ENCODE data around the gene LY6G6C. TPM values are rescaled to one million over a fixed set of nuclear protein-coding genes. Genes with fewer than 3 reads are reported as not detected.

The LY6G6C gene
- total RNA-seq, 2 experiments from 2014 or later: not detected

DNA sequence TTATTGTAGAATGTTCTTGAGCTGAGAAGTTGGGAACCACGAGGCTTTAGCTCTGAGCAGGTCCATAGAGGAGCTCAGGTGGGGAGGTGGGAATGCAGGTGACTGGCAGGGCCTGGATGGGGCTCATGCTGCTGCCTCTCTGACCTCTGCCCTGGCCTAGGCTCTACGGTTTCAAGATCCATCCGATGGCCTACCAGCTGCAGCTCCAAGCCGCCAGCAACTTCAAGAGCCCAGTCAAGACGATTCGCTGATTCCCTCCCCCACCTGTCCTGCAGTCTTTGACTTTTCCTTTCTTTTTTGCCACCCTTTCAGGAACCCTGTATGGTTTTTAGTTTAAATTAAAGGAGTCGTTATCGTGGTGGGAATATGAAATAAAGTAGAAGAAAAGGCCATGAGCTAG is 51.9 kb downstream of the LY6G6C start, which contains the start of gene LY6G5B:
TSS of gene LY6G5B (plus strand) at position 301 of the 400 bp plus-strand sequence. CDS start 975 bp downstream, outside the sequence.
- ChIA-PET CTCF (interaction anchor here (1.0 to 1.4 kb wide), 2 partner anchors 18 to 21 kb away, joined by 3 to 4 read pairs; partner anchors contain the start of gene BAG6), POLR2A (interaction anchor here (0.6 to 0.9 kb wide), 2 partner anchors 26 to 117 kb away, joined by 3 to 7 read pairs; no protein-coding TSS in a partner anchor)

Other genes with a start within 250 kb of the LY6G6C start
- gene MICB, start 223.6 kb downstream of the LY6G6C start, total RNA-seq: 10 to 100 TPM; 22.1 to 22.5 TPM
- gene MCCD1, start 192.8 kb downstream of the LY6G6C start, total RNA-seq: not detected
- 100 to 1,000 TPM; 611 to 614 TPM for gene DDX39B, start 179.7 kb downstream of the LY6G6C start, total RNA-seq
- 1 to 10 TPM; 1.2 to 1.4 TPM for gene ATP6V1G2, start 175.1 kb downstream of the LY6G6C start, total RNA-seq
- gene NFKBIL1, start 174.1 kb downstream of the LY6G6C start, total RNA-seq: 10 to 100 TPM; 11.4 to 12.3 TPM
- gene LTA, start 149.5 kb downstream of the LY6G6C start, total RNA-seq: 100 to 1,000 TPM; 702 to 706 TPM
- gene TNF, start 146.2 kb downstream of the LY6G6C start, total RNA-seq: 100 to 1,000 TPM; 161 to 162 TPM
- 100 to 1,000 TPM; 178 to 181 TPM for gene LTB, start 139.3 kb downstream of the LY6G6C start, total RNA-seq
- gene LST1, start 135.5 kb downstream of the LY6G6C start, total RNA-seq: 10 to 100 TPM; 16.3 to 19.2 TPM
- gene NCR3, start 128.7 kb downstream of the LY6G6C start, total RNA-seq: 10 to 100 TPM; 25.2 to 29.7 TPM
- gene AIF1, start 106.5 kb downstream of the LY6G6C start, total RNA-seq: 10 to 100 TPM; 53.8 to 62.0 TPM
- 100 to 1,000 TPM; 255 to 257 TPM for gene PRRC2A, start 101.0 kb downstream of the LY6G6C start, total RNA-seq
- gene BAG6, start 69.1 kb downstream of the LY6G6C start, total RNA-seq: 100 to 1,000 TPM; 254 to 267 TPM
- 1 to 10 TPM; 1.9 to 2.2 TPM for gene APOM, start 65.9 kb downstream of the LY6G6C start, total RNA-seq
- gene C6orf47, start 61.0 kb downstream of the LY6G6C start, total RNA-seq: 10 to 100 TPM; 16.7 to 17.6 TPM
- 10 to 100 TPM; 44.6 to 45.1 TPM for gene GPANK1, start 56.7 kb downstream of the LY6G6C start, total RNA-seq
- gene CSNK2B, start 55.7 kb downstream of the LY6G6C start, total RNA-seq: 100 to 1,000 TPM; 329 TPM
- gene LY6G5B, start 51.8 kb downstream of the LY6G6C start, total RNA-seq: 10 to 100 TPM; 18.1 to 20.1 TPM
- 1 to 10 TPM; 3.1 to 3.5 TPM for gene LY6G5C, start 40.7 kb downstream of the LY6G6C start, total RNA-seq
- gene ABHD16A, start 18.4 kb downstream of the LY6G6C start, total RNA-seq: 10 to 100 TPM; 30.1 to 32.0 TPM
- gene LY6G6F, start 14.9 kb downstream of the LY6G6C start, total RNA-seq: not detected
- not detected for gene LY6G6D, start 6.4 kb downstream of the LY6G6C start, total RNA-seq
- under 1 TPM in 1 of 2 experiments, not detected in 1; 0.06 TPM for gene MPIG6B, start 1.6 kb upstream of the LY6G6C start, total RNA-seq
- 1 to 10 TPM; 4.6 to 4.9 TPM for gene DDAH2, start 7.6 kb upstream of the LY6G6C start, total RNA-seq
- 100 to 1,000 TPM; 383 to 395 TPM for gene CLIC1, start 14.8 kb upstream of the LY6G6C start, total RNA-seq
- gene MSH5, start 18.3 kb upstream of the LY6G6C start, total RNA-seq: 10 to 100 TPM; 60.3 to 61.5 TPM
- gene SAPCD1, start 40.9 kb upstream of the LY6G6C start, total RNA-seq: 1 to 10 TPM; 7.6 to 8.6 TPM
- gene VWA7, start 55.6 kb upstream of the LY6G6C start, total RNA-seq: 1 to 10 TPM; 1.6 to 1.9 TPM
- gene VARS1, start 74.0 kb upstream of the LY6G6C start, total RNA-seq: 100 to 1,000 TPM; 190 to 191 TPM
- 100 to 1,000 TPM; 154 to 166 TPM for gene LSM2, start 85.2 kb upstream of the LY6G6C start, total RNA-seq
- gene HSPA1L, start 93.5 kb upstream of the LY6G6C start, total RNA-seq: 1 to 10 TPM; 2.6 to 2.7 TPM
- 10 to 100 TPM; 62.0 to 63.9 TPM for gene HSPA1A, start 93.8 kb upstream of the LY6G6C start, total RNA-seq
- 10 to 100 TPM; 82.6 to 86.9 TPM for gene HSPA1B, start 106.0 kb upstream of the LY6G6C start, total RNA-seq
- gene NEU1, start 141.1 kb upstream of the LY6G6C start, total RNA-seq: 10 to 100 TPM; 15.9 to 17.4 TPM
- not detected for gene SLC44A4, start 157.3 kb upstream of the LY6G6C start, total RNA-seq
- 10 to 100 TPM; 67.4 to 67.8 TPM for gene EHMT2, start 176.0 kb upstream of the LY6G6C start, total RNA-seq
- gene ZBTB12, start 180.3 kb upstream of the LY6G6C start, total RNA-seq: 1 to 10 TPM; 3.3 to 3.6 TPM
- under 1 TPM; 0.59 to 0.82 TPM for gene C2, start 206.0 kb upstream of the LY6G6C start, total RNA-seq
- not detected for gene CFB, start 224.3 kb upstream of the LY6G6C start, total RNA-seq
- gene NELFE, start 237.2 kb upstream of the LY6G6C start, total RNA-seq: 10 to 100 TPM; 80.0 to 85.7 TPM
- 100 to 1,000 TPM; 106 to 109 TPM for gene SKIC2, start 237.4 kb upstream of the LY6G6C start, total RNA-seq

All from activated CD8-positive, alpha-beta memory T cell treated with anti-CD3 and anti-CD28 coated beads for 36 hours (primary cell).